Osteocyte (in vitro differentiated cells): Measurements from ENCODE around the gene CCDC167. TPM values are rescaled to one million over a fixed set of nuclear protein-coding genes. Genes with fewer than 3 reads are reported as not detected.

Source experiments
- DNase-seq: peaks from one replicate; pipeline ENCODE4 v3.0.0; 2021; ENCODE audit warnings: mixed read lengths; ENCODE audit not compliant: unreplicated experiment; ENCODE audit errors: extremely low spot score
- H3K27ac Mint-ChIP-seq: one replicate; pipeline ENCODE4 v1.8.0; 2021; ENCODE audit warnings: mild to moderate bottlenecking, mixed read lengths; ENCODE audit not compliant: unreplicated experiment
- H3K27me3 Mint-ChIP-seq: one replicate; pipeline ENCODE4 v1.8.0; 2021; ENCODE audit warnings: mixed read lengths; ENCODE audit not compliant: unreplicated experiment
- H3K36me3 Mint-ChIP-seq: one replicate; pipeline ENCODE4 v1.8.0; 2021; ENCODE audit warnings: mixed read lengths; ENCODE audit not compliant: unreplicated experiment
- H3K4me1 Mint-ChIP-seq: one replicate; pipeline ENCODE4 v1.8.0; 2021; ENCODE audit warnings: mixed read lengths; ENCODE audit not compliant: unreplicated experiment
- H3K4me3 Mint-ChIP-seq: one replicate; pipeline ENCODE4 v1.8.0; 2021; ENCODE audit warnings: mild to moderate bottlenecking, moderate library complexity, mixed read lengths; ENCODE audit not compliant: unreplicated experiment
- H3K9me3 Mint-ChIP-seq: one replicate; pipeline ENCODE4 v1.8.0; 2021; ENCODE audit warnings: mixed read lengths; ENCODE audit not compliant: unreplicated experiment
- total RNA-seq: library from RNA; stranded (reverse); gene quantifications from 2 replicates; pipeline ENCODE4 v1.2.1, GENCODE V29; 2021
- TF ChIP-seq, protein P1 (sequence below): fragments of 200-600 bp; sonication (generic); IDR thresholded peaks from 2 replicates; pipeline ENCODE4 v1.5.0; 2021; ENCODE audit warnings: antibody characterized with exemption, mild to moderate bottlenecking, moderate library complexity

CCDC167 gene
- total RNA-seq, 1 donor from 2014 or later, result 23.0 TPM

GRCh38 chr6:37512400-37513011 lies 12.8 kb upstream of the CCDC167 start:
- H3K4me3 Mint-ChIP-seq, result no peak overlapping the region
- H3K27me3 Mint-ChIP-seq, result peaks cover 37% of the 10 kb centered on the region
- DNase-seq, result no peak
- no peaks in the 10 kb centered on the region for H3K9me3 Mint-ChIP-seq
- H3K4me1 Mint-ChIP-seq, result peaks cover 36% of the 10 kb centered on the region
- TF ChIP-seq, protein P1, sequence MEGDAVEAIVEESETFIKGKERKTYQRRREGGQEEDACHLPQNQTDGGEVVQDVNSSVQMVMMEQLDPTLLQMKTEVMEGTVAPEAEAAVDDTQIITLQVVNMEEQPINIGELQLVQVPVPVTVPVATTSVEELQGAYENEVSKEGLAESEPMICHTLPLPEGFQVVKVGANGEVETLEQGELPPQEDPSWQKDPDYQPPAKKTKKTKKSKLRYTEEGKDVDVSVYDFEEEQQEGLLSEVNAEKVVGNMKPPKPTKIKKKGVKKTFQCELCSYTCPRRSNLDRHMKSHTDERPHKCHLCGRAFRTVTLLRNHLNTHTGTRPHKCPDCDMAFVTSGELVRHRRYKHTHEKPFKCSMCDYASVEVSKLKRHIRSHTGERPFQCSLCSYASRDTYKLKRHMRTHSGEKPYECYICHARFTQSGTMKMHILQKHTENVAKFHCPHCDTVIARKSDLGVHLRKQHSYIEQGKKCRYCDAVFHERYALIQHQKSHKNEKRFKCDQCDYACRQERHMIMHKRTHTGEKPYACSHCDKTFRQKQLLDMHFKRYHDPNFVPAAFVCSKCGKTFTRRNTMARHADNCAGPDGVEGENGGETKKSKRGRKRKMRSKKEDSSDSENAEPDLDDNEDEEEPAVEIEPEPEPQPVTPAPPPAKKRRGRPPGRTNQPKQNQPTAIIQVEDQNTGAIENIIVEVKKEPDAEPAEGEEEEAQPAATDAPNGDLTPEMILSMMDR, result no peak
- no peak overlapping the region for H3K27ac Mint-ChIP-seq
- H3K36me3 Mint-ChIP-seq, result no peaks in the 10 kb centered on the region

DNA sequence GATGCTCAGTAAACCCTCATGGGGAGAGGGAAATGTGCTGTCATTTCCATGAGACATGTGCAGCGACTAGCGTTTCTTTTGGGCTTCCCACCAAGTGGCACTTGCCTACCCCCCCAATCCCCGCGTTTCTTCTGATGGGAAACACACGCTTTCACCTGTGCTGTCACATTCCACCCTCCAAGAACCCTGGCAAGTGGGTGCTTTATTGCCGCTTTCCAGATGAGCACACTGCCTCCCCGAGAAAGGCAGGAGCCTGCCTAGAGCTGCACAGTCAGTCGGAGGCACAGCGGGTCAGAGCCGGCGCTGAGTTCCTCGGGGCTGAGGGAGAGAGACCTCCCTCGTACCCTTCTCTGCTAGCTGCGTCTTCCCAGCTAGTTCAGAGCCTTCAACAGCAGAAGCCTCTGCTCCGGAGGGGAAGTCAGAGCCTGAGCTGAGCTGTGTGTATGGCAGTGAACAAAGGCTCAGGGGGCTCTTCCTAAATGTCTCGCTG lies 12.3 kb upstream of the CCDC167 start:
- no peaks in the 10 kb centered on the region for H3K36me3 Mint-ChIP-seq
- H3K4me3 Mint-ChIP-seq, result no peak overlapping the region
- H3K27ac Mint-ChIP-seq, result no peak overlapping the region
- no peaks in the 10 kb centered on the region for H3K9me3 Mint-ChIP-seq
- TF ChIP-seq, protein P1, result no peak
- H3K27me3 Mint-ChIP-seq, result peaks cover 37% of the 10 kb centered on the region
- peaks cover 35% of the 10 kb centered on the region for H3K4me1 Mint-ChIP-seq
- no peak for DNase-seq

GRCh38 chr6:37511201-37511600 lies 11.5 kb upstream of the CCDC167 start:
- H3K9me3 Mint-ChIP-seq, result no peaks in the 10 kb centered on the region
- H3K27me3 Mint-ChIP-seq, result peaks cover 39% of the 10 kb centered on the region
- H3K4me1 Mint-ChIP-seq, result peaks cover 28% of the 10 kb centered on the region
- H3K27ac Mint-ChIP-seq, result no peak overlapping the region
- DNase-seq, result no peak
- H3K4me3 Mint-ChIP-seq, result no peak overlapping the region
- TF ChIP-seq, protein P1, result no peak
- H3K36me3 Mint-ChIP-seq, result no peaks in the 10 kb centered on the region

- Mint-ChIP-seq H3K27me3 (peaks cover 28% of the 10 kb centered on the region), H3K9me3 (no peaks in the 10 kb centered on the region), H3K4me3 (no peak overlapping the region), H3K27ac (no peak overlapping the region), H3K36me3 (no peaks in the 10 kb centered on the region), H3K4me1 (peaks cover 2% of the 10 kb centered on the region)
- no peak for DNase-seq
- TF ChIP-seq, protein P1, result no peak
Measured at GRCh38 chr6:37507690-37508421, 8.2 kb upstream of the CCDC167 start.

DNA sequence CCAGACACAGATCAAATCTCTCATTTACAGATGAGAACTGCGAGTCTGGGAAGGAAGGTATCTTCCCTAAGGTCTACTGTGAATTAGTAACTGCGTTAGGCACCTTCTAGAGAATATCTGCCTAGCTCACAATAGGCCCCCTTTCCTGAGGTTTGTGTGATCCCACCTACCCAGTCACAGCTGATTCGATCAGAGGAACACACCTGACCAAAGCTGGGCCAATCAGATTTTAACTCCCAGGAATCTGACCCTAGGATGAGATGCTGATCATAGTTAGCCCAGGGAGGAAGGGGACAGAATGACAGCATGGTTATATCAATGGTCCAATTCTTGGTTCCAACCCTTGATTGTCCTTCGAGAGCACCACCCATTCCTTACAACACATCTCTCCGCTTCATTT lies 7.4 kb upstream of the CCDC167 start:
- Mint-ChIP-seq H3K27me3 (peaks cover 21% of the 10 kb centered on the region), H3K9me3 (no peaks in the 10 kb centered on the region), H3K27ac (no peak overlapping the region), H3K4me3 (no peak overlapping the region), H3K4me1 (no peaks in the 10 kb centered on the region), H3K36me3 (no peaks in the 10 kb centered on the region)
- TF ChIP-seq, protein P1, result no peak
- DNase-seq, result no peak
